ENCODE results near the gene ENTREP1. TPM values are rescaled to one million over a fixed set of nuclear protein-coding genes. Genes with fewer than 3 reads are reported as not detected.
"Not testable (repeated sequence)": the region's sequence is repeated elsewhere in the genome, so short reads cannot be mapped to it uniquely, and the experiment has no call there.

Gene ENTREP1
- total RNA-seq, 1 experiment from 2014 or later, result not detected

DNA sequence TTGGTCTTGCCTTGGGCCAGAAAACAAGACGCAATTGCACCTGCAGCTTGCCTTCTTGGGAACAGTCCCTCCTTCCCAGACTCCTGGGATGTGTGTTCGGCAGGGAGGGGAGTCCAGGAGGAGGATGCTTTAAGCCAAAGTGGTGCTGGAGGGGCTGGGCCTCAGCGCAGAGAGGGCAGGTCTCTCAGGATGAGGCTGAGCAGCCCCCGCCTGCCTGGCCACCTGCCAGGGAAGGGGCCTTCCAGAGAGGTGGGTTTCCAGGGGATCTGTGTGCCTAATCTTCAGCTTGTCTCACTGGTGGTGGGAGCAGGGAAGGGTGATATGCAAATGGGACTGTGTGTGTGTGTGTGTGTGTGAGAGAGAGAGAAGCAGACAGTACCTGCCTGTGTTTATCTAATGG lies 105.2 kb downstream of the ENTREP1 start:
- no peaks in the 10 kb centered on the region for H3K27me3 ChIP-seq (ENCODE audit: low read length)
- no peak overlapping the region for H3K27ac ChIP-seq (ENCODE audit: low read length)
- H3K9ac ChIP-seq (ENCODE audit: low read length), result no peak overlapping the region
- no peak overlapping the region for H3K4me2 ChIP-seq (ENCODE audit: low read depth, low read length, poor library complexity, severe bottlenecking)
- H3K79me2 ChIP-seq (ENCODE audit: low read length), result no peaks in the 10 kb centered on the region
- H3K4me3 ChIP-seq (ENCODE audit: low read length), result no peak overlapping the region
- H4K20me1 ChIP-seq (ENCODE audit: insufficient read depth, low read depth, low read length), result no peaks in the 10 kb centered on the region
- no peaks in the 10 kb centered on the region for H3K9me3 ChIP-seq (ENCODE audit: low read length)
- no peaks in the 10 kb centered on the region for H3K36me3 ChIP-seq (ENCODE audit: insufficient read depth, low read length)
- H2AFZ ChIP-seq (ENCODE audit: low read length), result no peak overlapping the region
- H3K9me2 ChIP-seq (replicated peaks; ENCODE audit: insufficient read depth, low read length), result no peaks in the 10 kb centered on the region
- DNase-seq, result no peak
- peaks cover 8% of the 10 kb centered on the region for H3K4me1 ChIP-seq (ENCODE audit: low read length)

DNA sequence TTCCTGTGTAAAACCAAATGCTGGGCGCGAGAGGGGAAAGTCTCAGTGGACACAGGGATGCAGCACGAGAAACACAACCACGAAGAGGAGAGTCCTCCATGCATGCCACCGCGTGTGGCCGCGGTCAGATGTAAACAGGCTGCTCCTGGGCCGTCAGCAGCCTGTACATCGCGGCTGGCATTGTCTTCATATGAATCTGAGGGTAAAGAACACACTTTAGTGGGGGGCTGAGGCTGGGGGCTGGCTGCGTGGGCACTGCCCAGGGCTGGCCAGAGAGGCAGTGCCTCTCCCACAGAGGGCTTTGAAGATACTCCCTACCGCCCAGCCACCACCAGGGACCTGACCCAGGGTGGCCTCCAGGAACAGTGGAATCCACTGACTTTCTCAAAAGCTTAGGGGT lies 106.2 kb downstream of the ENTREP1 start:
- H3K4me1 ChIP-seq (ENCODE audit: low read length), result peaks cover 5% of the 10 kb centered on the region
- no peaks in the 10 kb centered on the region for H3K79me2 ChIP-seq (ENCODE audit: low read length)
- no peaks in the 10 kb centered on the region for H3K27me3 ChIP-seq (ENCODE audit: low read length)
- DNase-seq, result no peak
- no peak overlapping the region for H2AFZ ChIP-seq (ENCODE audit: low read length)
- no peak overlapping the region for H3K9ac ChIP-seq (ENCODE audit: low read length)
- H3K9me3 ChIP-seq (ENCODE audit: low read length), result no peaks in the 10 kb centered on the region
- no peak overlapping the region for H3K4me2 ChIP-seq (ENCODE audit: low read depth, low read length, poor library complexity, severe bottlenecking)
- H3K27ac ChIP-seq (ENCODE audit: low read length), result no peak overlapping the region
- H3K36me3 ChIP-seq (ENCODE audit: insufficient read depth, low read length), result no peaks in the 10 kb centered on the region
- H3K4me3 ChIP-seq (ENCODE audit: low read length), result no peak overlapping the region
- no peaks in the 10 kb centered on the region for H3K9me2 ChIP-seq (replicated peaks; ENCODE audit: insufficient read depth, low read length)
- no peaks in the 10 kb centered on the region for H4K20me1 ChIP-seq (ENCODE audit: insufficient read depth, low read depth, low read length)

DNA sequence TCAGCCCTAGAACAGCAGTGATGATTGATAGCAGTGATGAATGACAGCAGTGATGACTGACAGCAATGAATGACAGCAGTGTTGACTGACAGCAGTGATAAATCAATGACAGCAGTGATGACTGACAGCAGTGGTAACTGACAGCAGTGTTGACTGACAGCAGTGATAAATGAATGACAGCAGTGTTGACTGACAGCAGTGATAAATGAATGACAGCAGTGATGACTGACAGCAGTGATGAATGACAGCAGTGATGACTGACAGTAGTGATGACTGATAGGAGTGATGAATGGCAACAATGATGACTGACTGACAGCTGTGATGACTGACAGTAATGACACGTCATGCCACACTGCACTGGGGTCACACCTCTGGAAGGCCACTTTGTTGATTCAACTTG lies 106.8 kb downstream of the ENTREP1 start:
- no peaks in the 10 kb centered on the region for H3K36me3 ChIP-seq (ENCODE audit: insufficient read depth, low read length)
- no peaks in the 10 kb centered on the region for H4K20me1 ChIP-seq (ENCODE audit: insufficient read depth, low read depth, low read length)
- DNase-seq, result no peak
- no peak overlapping the region for H3K4me3 ChIP-seq (ENCODE audit: low read length)
- no peak overlapping the region for H3K4me2 ChIP-seq (ENCODE audit: low read depth, low read length, poor library complexity, severe bottlenecking)
- H3K27me3 ChIP-seq (ENCODE audit: low read length), result no peaks in the 10 kb centered on the region
- no peaks in the 10 kb centered on the region for H3K9me2 ChIP-seq (replicated peaks; ENCODE audit: insufficient read depth, low read length)
- H3K27ac ChIP-seq (ENCODE audit: low read length), result no peak overlapping the region
- no peak overlapping the region for H2AFZ ChIP-seq (ENCODE audit: low read length)
- H3K79me2 ChIP-seq (ENCODE audit: low read length), result no peaks in the 10 kb centered on the region
- H3K9me3 ChIP-seq (ENCODE audit: low read length), result no peaks in the 10 kb centered on the region
- no peaks in the 10 kb centered on the region; the same call in 1 of the 2 replicates for H3K4me1 ChIP-seq (ENCODE audit: low read length)
- no peak overlapping the region for H3K9ac ChIP-seq (ENCODE audit: low read length)

DNA sequence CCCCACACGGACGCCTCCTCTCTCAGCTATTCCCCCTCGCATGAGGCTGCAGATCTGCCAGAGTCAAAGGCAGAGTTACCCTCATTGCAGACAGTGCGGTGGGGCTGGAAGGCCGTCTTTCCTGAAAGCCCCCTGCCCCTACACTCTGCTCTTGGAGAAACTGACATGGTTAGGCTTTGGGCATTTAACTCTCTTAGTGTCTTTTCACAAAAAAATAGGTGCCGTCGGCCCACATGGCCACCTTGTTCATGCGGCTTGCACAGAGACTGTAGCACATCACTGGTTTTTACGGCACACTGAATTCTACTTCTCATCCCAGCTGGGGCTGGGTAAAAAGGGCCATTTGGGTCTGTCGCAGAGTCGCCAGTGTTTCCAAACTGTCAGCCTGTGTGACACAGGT lies 107.6 kb downstream of the ENTREP1 start:
- Histone ChIP-seq H3K79me2 (ENCODE audit: low read length) (no peaks in the 10 kb centered on the region), H3K27me3 (ENCODE audit: low read length) (no peaks in the 10 kb centered on the region), H3K4me1 (ENCODE audit: low read length) (no peaks in the 10 kb centered on the region), H3K27ac (ENCODE audit: low read length) (no peak overlapping the region), H2AFZ (ENCODE audit: low read length) (no peak overlapping the region), H4K20me1 (ENCODE audit: insufficient read depth, low read depth, low read length) (no peaks in the 10 kb centered on the region), H3K9me3 (ENCODE audit: low read length) (no peaks in the 10 kb centered on the region), H3K36me3 (ENCODE audit: insufficient read depth, low read length) (no peaks in the 10 kb centered on the region), H3K9me2 (replicated peaks; ENCODE audit: insufficient read depth, low read length) (no peaks in the 10 kb centered on the region), H3K9ac (ENCODE audit: low read length) (no peak overlapping the region), H3K4me3 (ENCODE audit: low read length) (no peak overlapping the region), H3K4me2 (ENCODE audit: low read depth, low read length, poor library complexity, severe bottlenecking) (no peak overlapping the region)
- no peak for DNase-seq

GRCh38 chr9:69433392-69433791 lies 108.4 kb downstream of the ENTREP1 start:
- H3K36me3 ChIP-seq (ENCODE audit: insufficient read depth, low read length), result no peaks in the 10 kb centered on the region
- no peak overlapping the region for H2AFZ ChIP-seq (ENCODE audit: low read length)
- no peaks in the 10 kb centered on the region for H3K27me3 ChIP-seq (ENCODE audit: low read length)
- H3K4me2 ChIP-seq (ENCODE audit: low read depth, low read length, poor library complexity, severe bottlenecking), result no peak overlapping the region
- H3K79me2 ChIP-seq (ENCODE audit: low read length), result no peaks in the 10 kb centered on the region
- H3K27ac ChIP-seq (ENCODE audit: low read length), result no peak overlapping the region
- no peaks in the 10 kb centered on the region for H3K9me2 ChIP-seq (replicated peaks; ENCODE audit: insufficient read depth, low read length)
- no peak for DNase-seq
- H3K9me3 ChIP-seq (ENCODE audit: low read length), result no peaks in the 10 kb centered on the region
- H3K4me1 ChIP-seq (ENCODE audit: low read length), result no peaks in the 10 kb centered on the region
- H3K9ac ChIP-seq (ENCODE audit: low read length), result no peak overlapping the region
- H4K20me1 ChIP-seq (ENCODE audit: insufficient read depth, low read depth, low read length), result no peaks in the 10 kb centered on the region
- no peak overlapping the region for H3K4me3 ChIP-seq (ENCODE audit: low read length)

GRCh38 chr9:69433968-69434367 lies 109.0 kb downstream of the ENTREP1 start:
- H3K36me3 ChIP-seq (ENCODE audit: insufficient read depth, low read length), result no peaks in the 10 kb centered on the region
- H3K27me3 ChIP-seq (ENCODE audit: low read length), result no peaks in the 10 kb centered on the region
- no peaks in the 10 kb centered on the region for H3K4me1 ChIP-seq (ENCODE audit: low read length)
- no peak overlapping the region for H3K27ac ChIP-seq (ENCODE audit: low read length)
- DNase-seq, result no peak
- H3K4me3 ChIP-seq (ENCODE audit: low read length), result no peak overlapping the region
- H3K79me2 ChIP-seq (ENCODE audit: low read length), result no peaks in the 10 kb centered on the region
- no peaks in the 10 kb centered on the region for H4K20me1 ChIP-seq (ENCODE audit: insufficient read depth, low read depth, low read length)
- no peak overlapping the region for H3K4me2 ChIP-seq (ENCODE audit: low read depth, low read length, poor library complexity, severe bottlenecking)
- H3K9me2 ChIP-seq (replicated peaks; ENCODE audit: insufficient read depth, low read length), result no peaks in the 10 kb centered on the region
- no peaks in the 10 kb centered on the region for H3K9me3 ChIP-seq (ENCODE audit: low read length)
- no peak overlapping the region for H2AFZ ChIP-seq (ENCODE audit: low read length)
- no peak overlapping the region for H3K9ac ChIP-seq (ENCODE audit: low read length)

GRCh38 chr9:69439654-69440053 lies 114.6 kb downstream of the ENTREP1 start:
- not testable (repeated sequence) for DNase-seq; H3K9me3 ChIP-seq (ENCODE audit: low read length); H3K79me2 ChIP-seq (ENCODE audit: low read length); H4K20me1 ChIP-seq (ENCODE audit: insufficient read depth, low read depth, low read length); H3K4me1 ChIP-seq (ENCODE audit: low read length); H3K4me3 ChIP-seq (ENCODE audit: low read length); H3K36me3 ChIP-seq (ENCODE audit: insufficient read depth, low read length); H3K9ac ChIP-seq (ENCODE audit: low read length); H3K9me2 ChIP-seq (replicated peaks; ENCODE audit: insufficient read depth, low read length); H2AFZ ChIP-seq (ENCODE audit: low read length); H3K27ac ChIP-seq (ENCODE audit: low read length); H3K27me3 ChIP-seq (ENCODE audit: low read length); H3K4me2 ChIP-seq (ENCODE audit: low read depth, low read length, poor library complexity, severe bottlenecking)

- not testable (repeated sequence) for DNase-seq; H3K79me2 ChIP-seq (ENCODE audit: low read length); H3K27ac ChIP-seq (ENCODE audit: low read length); H2AFZ ChIP-seq (ENCODE audit: low read length); H4K20me1 ChIP-seq (ENCODE audit: insufficient read depth, low read depth, low read length); H3K4me3 ChIP-seq (ENCODE audit: low read length); H3K27me3 ChIP-seq (ENCODE audit: low read length); H3K4me2 ChIP-seq (ENCODE audit: low read depth, low read length, poor library complexity, severe bottlenecking); H3K9me2 ChIP-seq (replicated peaks; ENCODE audit: insufficient read depth, low read length); H3K9ac ChIP-seq (ENCODE audit: low read length); H3K9me3 ChIP-seq (ENCODE audit: low read length); H3K36me3 ChIP-seq (ENCODE audit: insufficient read depth, low read length); H3K4me1 ChIP-seq (ENCODE audit: low read length)
Observed at GRCh38 chr9:69440254-69440955, 115.4 kb downstream of the ENTREP1 start.

All from Karpas-422 (cell line).